Measurements from ENCODE around the gene ZNF148.

The ZNF148 gene

DNA sequence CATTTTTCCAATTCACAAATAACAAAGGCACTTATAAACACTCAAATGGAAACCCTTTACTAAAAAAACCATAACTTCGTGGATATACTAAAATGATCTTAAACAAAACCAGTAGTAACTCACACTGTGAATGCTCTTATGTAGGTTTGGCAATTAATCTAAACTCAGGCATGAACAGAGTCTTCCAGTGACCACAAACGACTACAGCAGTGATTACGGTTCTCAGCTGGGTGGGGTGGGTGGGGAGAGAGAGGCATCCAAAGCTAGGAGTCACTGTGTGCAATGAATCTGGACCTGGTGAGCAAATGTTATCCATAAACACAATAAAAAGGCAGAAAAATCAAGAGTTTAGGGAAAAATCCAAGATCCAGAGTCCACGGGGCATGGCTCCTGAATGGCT is 183.9 kb downstream of the ZNF148 start:
- no peak for DNase-seq (ENCODE audit: low spot score)

GRCh38 chr3:125190786-125191185 is 184.3 kb downstream of the ZNF148 start:
- DNase-seq (ENCODE audit: low spot score): no peak

GRCh38 chr3:125189378-125190165 is 185.6 kb downstream of the ZNF148 start:
- no peak for DNase-seq (ENCODE audit: low spot score)

DNA sequence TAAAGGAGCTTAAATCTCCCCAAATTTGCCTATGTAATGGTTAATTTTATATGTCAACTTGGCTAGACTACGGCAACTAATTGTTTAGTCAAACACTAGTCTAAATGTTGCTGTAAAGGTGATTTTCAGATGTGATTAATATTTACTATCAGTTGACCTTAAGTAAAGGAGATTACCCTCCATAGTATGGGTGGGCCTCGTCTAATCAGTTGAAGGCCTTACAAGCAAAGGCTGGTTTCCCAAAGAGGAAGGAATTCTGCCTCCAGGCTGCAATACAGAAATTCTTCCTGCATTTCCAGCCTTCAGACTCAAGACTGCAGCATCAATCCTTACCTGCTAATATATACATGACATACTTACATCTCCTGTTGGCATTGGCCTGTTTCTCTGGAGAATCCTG is 186.2 kb downstream of the ZNF148 start:
- no peak for DNase-seq (ENCODE audit: low spot score)

DNA sequence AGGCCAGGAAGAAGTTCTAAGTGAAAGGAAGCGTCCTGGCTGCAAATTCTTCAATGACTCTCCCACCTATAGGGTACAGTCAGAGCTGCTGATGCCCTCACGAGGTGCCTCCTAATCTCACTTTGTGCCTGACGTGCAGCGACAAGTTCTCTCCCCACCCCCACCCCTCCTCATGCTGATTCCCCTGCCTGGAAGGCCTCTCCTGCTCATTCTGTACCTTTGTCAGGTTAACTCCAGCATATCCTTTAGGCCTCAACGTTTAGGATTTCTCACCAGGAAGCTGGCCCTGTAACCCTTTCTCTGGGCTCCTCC is 187.6 kb downstream of the ZNF148 start:
- DNase-seq (ENCODE audit: low spot score): no peak

DNA sequence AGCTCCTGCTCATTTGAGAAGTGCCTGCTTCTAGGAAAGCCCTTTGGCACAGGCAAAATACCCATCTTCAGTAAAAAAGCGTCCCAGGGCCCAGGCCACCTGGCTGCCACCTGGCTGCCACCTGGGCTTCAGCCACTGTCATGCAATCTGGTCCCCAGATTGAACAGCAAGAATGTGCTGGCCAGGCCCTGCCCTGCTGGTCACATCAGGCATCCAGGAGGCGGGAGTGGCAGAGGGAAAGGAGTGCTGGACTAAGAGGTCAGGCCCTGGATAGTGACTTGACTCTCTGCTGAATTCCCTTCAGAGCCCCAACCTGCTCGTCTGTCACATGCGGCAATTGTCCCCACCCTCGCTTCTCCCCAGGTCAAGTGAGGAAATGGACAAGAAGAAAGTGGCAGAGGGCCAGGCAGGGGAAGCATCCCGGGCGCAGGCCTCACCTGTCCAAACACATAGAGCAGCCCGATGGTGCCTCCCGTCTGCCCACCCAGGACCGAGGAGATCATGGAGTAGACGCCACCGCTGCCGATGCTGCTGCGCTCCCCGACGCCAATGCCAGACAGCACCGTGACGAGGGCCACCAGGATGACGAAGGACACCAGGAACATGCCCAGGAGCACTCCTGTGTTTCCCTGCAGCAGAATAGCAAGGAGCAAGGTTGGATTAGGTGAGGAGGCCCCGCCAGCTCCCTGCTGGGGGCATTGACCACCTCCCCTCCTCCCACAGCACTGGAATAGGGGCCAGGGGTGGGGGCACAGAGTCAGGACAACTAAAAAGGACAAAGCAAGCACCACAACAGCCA is 188.1 kb downstream of the ZNF148 start:
- no peak for DNase-seq (ENCODE audit: low spot score)

DNA sequence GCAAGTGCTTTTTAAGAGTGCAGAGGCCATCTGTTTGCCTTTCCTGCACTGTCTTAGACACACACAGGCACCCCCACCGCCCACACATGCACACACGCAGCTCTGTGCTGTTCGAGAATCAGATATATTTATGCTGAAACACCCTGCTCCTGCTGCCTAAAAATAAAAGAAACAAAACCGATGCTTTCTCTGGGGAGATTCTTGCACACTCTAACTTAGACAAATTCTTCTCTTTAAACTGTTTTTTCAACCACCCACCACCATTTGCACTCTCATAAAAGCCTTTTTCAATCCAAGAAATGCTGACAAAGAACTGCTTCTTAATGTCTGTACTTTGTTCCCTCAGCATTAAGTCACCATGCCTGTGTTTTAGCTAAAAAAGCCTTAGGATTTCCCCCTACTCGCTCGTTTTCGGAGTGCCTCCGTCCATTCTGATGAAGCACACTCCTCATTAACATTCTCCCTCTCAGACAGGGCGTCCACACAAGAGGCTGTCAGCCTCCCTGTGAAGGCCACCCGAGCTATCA is 188.8 kb downstream of the ZNF148 start:
- peak; percentile 72 for DNase-seq (ENCODE audit: low spot score)

- DNase-seq (ENCODE audit: low spot score): no peak
Measured at GRCh38 chr3:125185805-125186204, 189.3 kb downstream of the ZNF148 start.

GRCh38 chr3:125179884-125180240 is 195.3 kb downstream of the ZNF148 start:
- DNase-seq (ENCODE audit: low spot score): peak; percentile 57

DNA sequence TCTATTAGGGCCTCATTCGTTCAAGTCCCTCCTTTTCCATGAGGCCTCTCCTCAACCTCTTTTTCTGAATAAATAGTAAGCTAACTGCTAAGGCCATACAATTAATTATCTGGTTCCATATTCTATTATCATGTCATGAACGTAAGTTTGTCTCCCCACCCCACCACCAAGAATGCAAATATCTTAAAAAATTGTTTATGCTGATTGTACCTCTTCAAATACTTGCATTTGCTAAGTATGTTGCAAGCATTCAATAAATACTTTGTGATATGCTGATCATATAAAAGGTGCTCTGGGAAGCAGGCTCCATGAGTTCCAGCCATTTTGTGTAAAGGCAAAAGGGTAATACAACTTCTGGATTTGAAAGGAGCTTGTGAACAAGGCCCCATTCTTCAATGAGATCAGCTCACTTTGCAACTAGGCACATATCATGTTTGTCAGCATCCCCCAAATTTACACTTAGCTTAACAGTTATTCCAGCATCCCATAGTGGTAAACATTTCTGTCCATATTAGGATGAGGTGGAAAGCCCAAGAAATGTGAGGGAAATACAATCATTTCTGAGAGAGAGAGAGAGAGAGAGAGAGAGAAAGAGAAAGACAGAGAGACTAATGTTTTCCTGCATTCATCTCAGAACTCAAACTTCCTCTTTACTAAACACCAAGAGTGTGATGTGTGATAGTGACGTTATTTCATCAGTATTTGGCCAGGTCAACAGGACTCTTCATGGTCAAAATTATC is 195.8 kb downstream of the ZNF148 start:
- DNase-seq (ENCODE audit: low spot score): no peak

- DNase-seq (ENCODE audit: low spot score): no peak
Measured at GRCh38 chr3:125177746-125178145, 197.4 kb downstream of the ZNF148 start.

Data from Ammon's horn (tissue), 1 donor.